Mononuclear cell (primary cell): Measurements from ENCODE around the gene LUZP2. TPM values are rescaled to one million over a fixed set of nuclear protein-coding genes. Genes with fewer than 3 reads are reported as not detected.

Experiments used
- H3K27me3 ChIP-seq: 2 replicates; pipeline ENCODE4 v1.6.0; 2011; ENCODE audit warnings: low read length, control low read depth; ENCODE audit not compliant: insufficient read depth
- H3K4me1 ChIP-seq: 2 replicates; pipeline ENCODE4 v1.5.1; 2011; ENCODE audit warnings: mild to moderate bottlenecking, low read length, control low read depth; ENCODE audit not compliant: insufficient read depth
- H3K4me3 ChIP-seq: 2 replicates; pipeline ENCODE4 v1.5.1; 2011; ENCODE audit warnings: mild to moderate bottlenecking, low read length, moderate library complexity
- H3K9me3 ChIP-seq: 2 replicates; pipeline ENCODE4 v1.5.1; 2011; ENCODE audit warnings: low read depth, mild to moderate bottlenecking, control low read depth, low read length
- total RNA-seq: library from RNA; depleted of rRNA; stranded (reverse); fragments of >200 nt; gene quantifications from one replicate; pipeline ENCODE4 v1.2.3, GENCODE V29; 2012

The LUZP2 gene
- total RNA-seq, 1 donor, result not detected

- no peaks in the 10 kb centered on the region for H3K4me1 ChIP-seq
- no peak overlapping the region for H3K4me3 ChIP-seq
- no peaks in the 10 kb centered on the region for H3K27me3 ChIP-seq
- peaks cover 6% of the 10 kb centered on the region for H3K9me3 ChIP-seq
These were observed 138.9 kb downstream of the LUZP2 start for GRCh38 chr11:24635588-24636290.

- Histone ChIP-seq H3K27me3 (no peaks in the 10 kb centered on the region), H3K4me1 (no peaks in the 10 kb centered on the region), H3K4me3 (no peak overlapping the region), H3K9me3 (peaks cover 6% of the 10 kb centered on the region)
These were observed 139.4 kb downstream of the LUZP2 start for GRCh38 chr11:24636291-24636629.

GRCh38 chr11:24637520-24637919 is 140.7 kb downstream of the LUZP2 start:
- H3K4me3 ChIP-seq, result no peak overlapping the region
- H3K4me1 ChIP-seq, result no peaks in the 10 kb centered on the region
- H3K9me3 ChIP-seq, result peaks cover 6% of the 10 kb centered on the region
- no peaks in the 10 kb centered on the region for H3K27me3 ChIP-seq

GRCh38 chr11:24642648-24643047 is 145.8 kb downstream of the LUZP2 start:
- Histone ChIP-seq H3K27me3 (no peaks in the 10 kb centered on the region), H3K4me1 (no peaks in the 10 kb centered on the region), H3K4me3 (no peak overlapping the region), H3K9me3 (no peaks in the 10 kb centered on the region)

- no peaks in the 10 kb centered on the region for H3K27me3 ChIP-seq
- no peak overlapping the region for H3K4me3 ChIP-seq
- no peaks in the 10 kb centered on the region for H3K4me1 ChIP-seq
- no peaks in the 10 kb centered on the region for H3K9me3 ChIP-seq
These were observed 148.7 kb downstream of the LUZP2 start for GRCh38 chr11:24645563-24645962.

- Histone ChIP-seq H3K9me3 (no peaks in the 10 kb centered on the region), H3K4me3 (no peak overlapping the region), H3K4me1 (no peaks in the 10 kb centered on the region), H3K27me3 (no peaks in the 10 kb centered on the region)
These were observed 155.0 kb downstream of the LUZP2 start for GRCh38 chr11:24651873-24652272.

- no peaks in the 10 kb centered on the region for H3K4me1 ChIP-seq
- H3K9me3 ChIP-seq, result no peaks in the 10 kb centered on the region
- H3K4me3 ChIP-seq, result no peak overlapping the region
- no peaks in the 10 kb centered on the region for H3K27me3 ChIP-seq
These were observed 157.0 kb downstream of the LUZP2 start for GRCh38 chr11:24653901-24654300.

- Histone ChIP-seq H3K4me3 (no peak overlapping the region), H3K4me1 (no peaks in the 10 kb centered on the region), H3K9me3 (no peaks in the 10 kb centered on the region), H3K27me3 (no peaks in the 10 kb centered on the region)
These were observed 164.5 kb downstream of the LUZP2 start for GRCh38 chr11:24661331-24661730.

- Histone ChIP-seq H3K4me1 (no peaks in the 10 kb centered on the region), H3K27me3 (no peaks in the 10 kb centered on the region), H3K4me3 (no peak overlapping the region), H3K9me3 (no peaks in the 10 kb centered on the region)
These were observed 167.5 kb downstream of the LUZP2 start for GRCh38 chr11:24664399-24664798.

GRCh38 chr11:24667353-24667968 is 170.6 kb downstream of the LUZP2 start:
- Histone ChIP-seq H3K27me3 (no peaks in the 10 kb centered on the region), H3K9me3 (no peaks in the 10 kb centered on the region), H3K4me1 (no peaks in the 10 kb centered on the region), H3K4me3 (no peak overlapping the region)

GRCh38 chr11:24678703-24679348 is 182.0 kb downstream of the LUZP2 start:
- H3K27me3 ChIP-seq, result no peaks in the 10 kb centered on the region
- H3K4me3 ChIP-seq, result no peak overlapping the region
- no peaks in the 10 kb centered on the region for H3K4me1 ChIP-seq
- no peaks in the 10 kb centered on the region for H3K9me3 ChIP-seq

GRCh38 chr11:24679821-24680351 is 183.0 kb downstream of the LUZP2 start:
- Histone ChIP-seq H3K27me3 (no peaks in the 10 kb centered on the region), H3K4me3 (no peak overlapping the region), H3K9me3 (no peaks in the 10 kb centered on the region), H3K4me1 (no peaks in the 10 kb centered on the region)

GRCh38 chr11:24683583-24683982 is 186.7 kb downstream of the LUZP2 start:
- Histone ChIP-seq H3K27me3 (no peaks in the 10 kb centered on the region), H3K9me3 (no peaks in the 10 kb centered on the region), H3K4me3 (no peak overlapping the region), H3K4me1 (no peaks in the 10 kb centered on the region)

- Histone ChIP-seq H3K27me3 (no peaks in the 10 kb centered on the region), H3K9me3 (no peaks in the 10 kb centered on the region), H3K4me3 (no peak overlapping the region), H3K4me1 (no peaks in the 10 kb centered on the region)
These were observed 189.0 kb downstream of the LUZP2 start for GRCh38 chr11:24685821-24686220.

- no peaks in the 10 kb centered on the region for H3K4me1 ChIP-seq
- H3K27me3 ChIP-seq, result no peaks in the 10 kb centered on the region
- no peak overlapping the region for H3K4me3 ChIP-seq
- no peaks in the 10 kb centered on the region for H3K9me3 ChIP-seq
These were observed 190.8 kb downstream of the LUZP2 start for GRCh38 chr11:24687531-24688147.
